ENCODE results near the gene ALPP. TPM values are rescaled to one million over a fixed set of nuclear protein-coding genes. Genes with fewer than 3 reads are reported as not detected.
"Not testable (repeated sequence)": the region's sequence is repeated elsewhere in the genome, so short reads cannot be mapped to it uniquely, and the experiment has no call there.

Gene ALPP
- total RNA-seq, 6 experiments from 2014 or later, result not detected

DNA sequence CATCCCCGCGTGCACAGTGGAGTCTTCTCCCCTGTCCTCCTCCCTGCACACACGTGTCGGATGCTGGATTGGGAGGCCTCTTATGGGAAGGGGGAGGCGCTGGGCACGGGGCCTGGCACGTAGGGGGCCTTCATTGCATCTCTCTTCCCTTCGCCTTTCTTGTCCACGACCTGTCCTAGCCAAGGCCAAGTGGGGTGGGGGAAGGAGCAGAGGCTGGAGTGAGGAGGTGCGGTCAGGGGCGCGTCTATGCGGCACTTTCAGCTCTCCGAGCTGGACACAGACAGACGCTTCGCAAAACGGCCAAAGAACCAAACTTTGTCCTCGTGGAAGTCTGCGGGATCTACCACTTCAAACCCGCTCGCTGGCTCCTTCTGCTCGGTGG is 41.5 kb downstream of the ALPP start:
- TF ChIP-seq, protein P1, sequence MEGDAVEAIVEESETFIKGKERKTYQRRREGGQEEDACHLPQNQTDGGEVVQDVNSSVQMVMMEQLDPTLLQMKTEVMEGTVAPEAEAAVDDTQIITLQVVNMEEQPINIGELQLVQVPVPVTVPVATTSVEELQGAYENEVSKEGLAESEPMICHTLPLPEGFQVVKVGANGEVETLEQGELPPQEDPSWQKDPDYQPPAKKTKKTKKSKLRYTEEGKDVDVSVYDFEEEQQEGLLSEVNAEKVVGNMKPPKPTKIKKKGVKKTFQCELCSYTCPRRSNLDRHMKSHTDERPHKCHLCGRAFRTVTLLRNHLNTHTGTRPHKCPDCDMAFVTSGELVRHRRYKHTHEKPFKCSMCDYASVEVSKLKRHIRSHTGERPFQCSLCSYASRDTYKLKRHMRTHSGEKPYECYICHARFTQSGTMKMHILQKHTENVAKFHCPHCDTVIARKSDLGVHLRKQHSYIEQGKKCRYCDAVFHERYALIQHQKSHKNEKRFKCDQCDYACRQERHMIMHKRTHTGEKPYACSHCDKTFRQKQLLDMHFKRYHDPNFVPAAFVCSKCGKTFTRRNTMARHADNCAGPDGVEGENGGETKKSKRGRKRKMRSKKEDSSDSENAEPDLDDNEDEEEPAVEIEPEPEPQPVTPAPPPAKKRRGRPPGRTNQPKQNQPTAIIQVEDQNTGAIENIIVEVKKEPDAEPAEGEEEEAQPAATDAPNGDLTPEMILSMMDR (IDR thresholded peaks at IDR 0.05), result no peak
- Mint-ChIP-seq H3K9me3 (peaks cover 13% of the 10 kb centered on the region), H3K4me1 (ENCODE audit: low read depth) (no peaks in the 10 kb centered on the region; the same call in 1 of the 2 replicates), H3K27ac (no peak overlapping the region), H3K36me3 (ENCODE audit: low read depth) (peaks cover 5% of the 10 kb centered on the region), H3K4me3 (no peak overlapping the region), H3K27me3 (ENCODE audit: insufficient read depth) (peaks cover 47% of the 10 kb centered on the region)
- DNase-seq, result no peak

DNA sequence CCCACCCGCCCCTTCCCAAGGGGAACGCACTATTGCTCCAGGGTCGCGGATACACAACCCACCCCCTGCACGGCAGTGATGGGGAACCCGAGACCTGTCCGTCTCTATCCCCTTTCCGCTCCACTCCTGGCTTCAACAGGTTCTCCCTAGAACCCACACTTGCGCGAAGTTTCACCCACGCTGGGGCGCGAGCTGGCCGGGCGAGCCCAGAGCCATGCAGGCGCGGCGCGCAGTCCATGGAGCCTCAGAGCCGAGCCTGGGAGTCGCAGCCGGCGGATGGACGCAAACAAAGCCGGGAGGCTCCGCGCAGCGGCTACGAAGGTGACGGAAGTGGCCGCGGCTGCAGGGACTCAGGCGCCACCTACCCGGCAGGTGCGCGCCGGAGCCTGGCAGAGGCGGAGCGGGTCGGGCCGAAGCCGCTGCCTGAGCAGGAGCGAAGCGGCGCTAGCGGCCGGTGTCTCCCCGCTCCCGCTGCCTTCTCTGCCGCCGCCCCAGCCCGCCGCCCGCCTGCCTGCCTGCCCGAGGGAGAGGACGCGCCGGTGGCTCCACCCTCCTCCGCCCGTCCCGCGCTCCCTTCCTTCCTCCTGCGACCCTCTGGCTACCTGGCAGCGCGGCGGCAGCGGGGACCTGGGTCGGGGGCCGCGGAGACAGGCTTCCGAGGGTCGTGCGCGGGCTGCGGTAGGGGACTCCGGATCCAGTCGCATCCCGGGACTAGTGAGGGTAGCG is 42.1 kb downstream of the ALPP start:
- H3K4me1 Mint-ChIP-seq (ENCODE audit: low read depth), result no peaks in the 10 kb centered on the region; the same call in 1 of the 2 replicates
- peaks cover 13% of the 10 kb centered on the region for H3K9me3 Mint-ChIP-seq
- TF ChIP-seq, protein P1 (IDR thresholded peaks at IDR 0.05), result no peak
- H3K27me3 Mint-ChIP-seq (ENCODE audit: insufficient read depth), result peaks cover 45% of the 10 kb centered on the region
- H3K4me3 Mint-ChIP-seq, result no peak overlapping the region
- no peak overlapping the region for H3K27ac Mint-ChIP-seq
- no peak for DNase-seq
- peaks cover 5% of the 10 kb centered on the region for H3K36me3 Mint-ChIP-seq (ENCODE audit: low read depth)

DNA sequence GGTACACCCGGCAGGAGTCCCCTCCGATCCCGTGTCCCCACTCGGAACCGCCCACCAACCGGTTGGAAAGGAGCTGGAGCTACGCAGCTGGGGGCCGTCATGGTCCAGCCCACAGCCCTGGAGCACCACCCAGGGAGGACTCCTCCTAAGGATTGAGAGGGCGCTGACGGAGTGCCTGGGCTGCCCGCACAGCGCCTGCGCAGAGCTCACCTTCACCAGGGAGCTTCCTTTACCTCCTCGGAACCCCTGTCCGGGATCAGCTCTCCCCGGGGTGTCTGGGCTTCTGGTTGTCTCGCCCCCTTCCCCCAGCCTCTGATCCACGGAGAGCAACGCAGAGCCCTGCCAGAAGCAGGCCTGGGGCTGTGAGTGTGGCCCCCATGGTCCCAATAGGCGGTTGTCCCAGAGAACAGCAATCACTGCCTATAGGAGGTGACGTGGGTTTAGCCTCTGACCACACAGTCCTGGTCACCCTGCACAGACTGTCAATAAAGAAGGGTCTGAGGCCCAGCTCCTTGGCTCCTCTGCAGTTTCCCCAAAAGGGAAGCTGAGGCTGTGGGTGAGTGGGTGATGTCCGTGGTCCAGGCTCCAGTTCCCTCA is 42.7 kb downstream of the ALPP start:
- Mint-ChIP-seq H3K27ac (no peak overlapping the region), H3K4me1 (ENCODE audit: low read depth) (no peaks in the 10 kb centered on the region; the same call in 1 of the 2 replicates), H3K27me3 (ENCODE audit: insufficient read depth) (peaks cover 44% of the 10 kb centered on the region), H3K9me3 (peaks cover 13% of the 10 kb centered on the region), H3K36me3 (ENCODE audit: low read depth) (peaks cover 5% of the 10 kb centered on the region), H3K4me3 (no peak overlapping the region)
- DNase-seq, result no peak
- TF ChIP-seq, protein P1 (IDR thresholded peaks at IDR 0.05), result no peak

DNA sequence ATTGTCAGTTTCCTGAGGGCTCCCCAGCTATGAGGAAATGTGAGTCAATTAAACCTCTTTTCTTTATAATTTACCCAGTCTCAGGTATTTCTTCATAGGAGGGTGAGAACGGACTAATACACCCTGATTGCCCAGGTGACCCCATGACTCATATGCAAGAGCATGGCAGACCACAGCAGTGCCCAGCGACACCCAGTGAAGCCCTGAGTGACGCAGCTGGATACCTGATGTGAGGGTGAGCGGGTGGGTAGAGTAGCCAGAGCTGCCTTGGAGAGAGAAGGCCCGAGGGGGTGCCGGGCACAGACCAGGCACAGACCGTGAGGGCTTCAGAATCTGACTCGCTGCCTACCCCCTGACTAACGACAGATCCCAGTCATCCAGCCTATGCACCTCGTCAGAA is 43.5 kb downstream of the ALPP start:
- TF ChIP-seq, protein P1 (IDR thresholded peaks at IDR 0.05), result no peak
- peaks cover 42% of the 10 kb centered on the region for H3K27me3 Mint-ChIP-seq (ENCODE audit: insufficient read depth)
- no peak for DNase-seq
- no peak overlapping the region for H3K4me3 Mint-ChIP-seq
- H3K4me1 Mint-ChIP-seq (ENCODE audit: low read depth), result no peaks in the 10 kb centered on the region; the same call in 1 of the 2 replicates
- no peak overlapping the region for H3K27ac Mint-ChIP-seq
- H3K9me3 Mint-ChIP-seq, result peaks cover 13% of the 10 kb centered on the region
- peaks cover 5% of the 10 kb centered on the region for H3K36me3 Mint-ChIP-seq (ENCODE audit: low read depth)

DNA sequence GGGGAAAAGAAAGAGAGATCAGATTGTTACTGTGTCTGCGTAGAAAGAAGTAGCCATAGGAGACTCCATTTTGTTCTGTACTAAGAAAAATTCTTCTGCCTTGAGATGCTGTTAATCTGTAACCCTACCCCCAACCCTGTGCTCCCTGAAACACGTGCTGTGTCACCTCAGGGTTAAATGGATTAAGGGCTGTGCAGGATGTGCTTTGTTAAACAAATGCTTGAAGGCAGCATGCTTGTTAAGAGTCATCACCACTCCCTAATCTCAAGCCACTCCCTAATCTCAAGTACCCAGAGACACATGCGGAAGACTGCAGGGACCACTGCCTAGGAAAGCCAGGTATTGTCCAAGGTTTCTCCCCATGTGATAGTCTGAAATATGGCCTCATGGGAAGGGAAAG is 44.4 kb downstream of the ALPP start:
- not testable (repeated sequence) for H3K4me1 Mint-ChIP-seq (ENCODE audit: low read depth); H3K27ac Mint-ChIP-seq; H3K36me3 Mint-ChIP-seq (ENCODE audit: low read depth); DNase-seq; H3K4me3 Mint-ChIP-seq
- peaks cover 43% of the 10 kb centered on the region for H3K27me3 Mint-ChIP-seq (ENCODE audit: insufficient read depth)
- H3K9me3 Mint-ChIP-seq, result peaks cover 13% of the 10 kb centered on the region

DNA sequence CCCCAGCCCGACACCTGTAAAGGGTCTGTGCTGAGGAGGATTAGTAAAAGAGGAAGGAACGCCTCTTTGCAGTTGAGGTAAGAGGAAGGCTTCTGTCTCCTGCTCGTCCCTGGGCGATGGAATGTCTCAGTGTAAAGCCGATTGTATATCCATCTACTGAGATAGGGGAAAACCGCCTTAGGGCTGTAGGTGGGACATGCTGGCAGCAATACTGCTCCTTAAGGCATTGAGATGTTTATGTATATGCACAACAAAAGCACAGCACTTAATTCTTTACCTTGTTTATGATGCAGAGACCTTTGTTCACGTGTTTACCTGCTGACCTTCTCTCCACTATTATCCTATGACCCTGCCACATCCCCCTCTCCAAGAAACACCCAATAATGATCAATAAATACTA is 44.9 kb downstream of the ALPP start:
- DNase-seq; H3K4me3 Mint-ChIP-seq; H3K36me3 Mint-ChIP-seq (ENCODE audit: low read depth); H3K27ac Mint-ChIP-seq; H3K4me1 Mint-ChIP-seq (ENCODE audit: low read depth): not testable (repeated sequence)
- Mint-ChIP-seq H3K9me3 (peaks cover 13% of the 10 kb centered on the region), H3K27me3 (ENCODE audit: insufficient read depth) (peaks cover 43% of the 10 kb centered on the region)

Measured in HFFc6 (cell line).